Panc1 (cell line): ENCODE data around the gene CPEB2. TPM values are rescaled to one million over a fixed set of nuclear protein-coding genes. Genes with fewer than 3 reads are reported as not detected.

Source experiments
- ATAC-seq: fragments of 200-7000 bp; cut with Tn5 transposase; 2 replicates; pipeline ENCODE4 v1.9.1; 2020; ENCODE audit warnings: mild to moderate bottlenecking, moderate library complexity
- BruUV-seq: library from RNA; stranded (reverse); fragments of 400-500 nt; replicated peaks from 2 replicates; lab custom pipeline; 2021; lab: Mats Ljungman, UMichigan
- CTCF ChIA-PET: fragments of 300-600 bp; sonication (Branson Sonifier 250); formaldehyde crosslinking; loops from one replicate; lab custom pipeline; 2022; ENCODE audit warnings: antibody characterized with exemption; lab: Charles Lee
- POLR2A ChIA-PET: fragments of 300-600 bp; sonication (Branson Sonifier 250); formaldehyde crosslinking; loops from one replicate; lab custom pipeline; 2022; ENCODE audit warnings: antibody characterized with exemption; lab: Charles Lee
- DNase-seq: peaks from one replicate; pipeline ENCODE4 v3.0.0-alpha.2; 2010; ENCODE audit warnings: low read depth, low spot score
- H3K27ac ChIP-seq: 2 replicates; pipeline ENCODE4 v1.5.1; 2011; ENCODE audit warnings: mild to moderate bottlenecking, low read length, inconsistent platforms
- H3K27me3 ChIP-seq: fragments of 200-500 bp; sonication (Bioruptor generic); 2 replicates; pipeline ENCODE4 v1.6.0; 2014; ENCODE audit warnings: low read length, inconsistent platforms; ENCODE audit not compliant: control insufficient read depth, insufficient read depth
- H3K36me3 ChIP-seq: fragments of 200-500 bp; sonication (Bioruptor generic); 2 replicates; pipeline ENCODE4 v1.5.1; 2014; ENCODE audit warnings: inconsistent platforms, mild to moderate bottlenecking, low read length, moderate library complexity; ENCODE audit not compliant: control insufficient read depth, insufficient read depth
- H3K4me1 ChIP-seq: 2 replicates; pipeline ENCODE4 v1.5.1; 2011; ENCODE audit warnings: inconsistent platforms, mild to moderate bottlenecking, low read length, moderate library complexity; ENCODE audit not compliant: control insufficient read depth, insufficient read depth
- H3K4me3 ChIP-seq, 2 experiments: 2 replicates each; pipeline ENCODE4 v1.5.1; 2011 to 2012; ENCODE audit warnings: low read depth in 2 of 2, low read length in 2 of 2, mild to moderate bottlenecking in 2 of 2, inconsistent platforms in 1 of 2, moderate library complexity in 1 of 2
- H3K9me3 ChIP-seq: fragments of 200-500 bp; sonication (Bioruptor generic); 2 replicates; pipeline ENCODE4 v1.5.1; 2014; ENCODE audit warnings: low read depth, mild to moderate bottlenecking, inconsistent platforms, low read length, moderate library complexity; ENCODE audit not compliant: control insufficient read depth, insufficient read depth
- POLR2AphosphoS5 ChIP-seq: IDR thresholded peaks from 2 replicates; pipeline ENCODE4 v1.6.1; 2012; ENCODE audit warnings: mild to moderate bottlenecking, low read depth, low read length, moderate library complexity
- SIN3A ChIP-seq: IDR thresholded peaks from 2 replicates; pipeline ENCODE4 v1.6.1; 2012; ENCODE audit warnings: low read depth, mild to moderate bottlenecking, low read length, moderate library complexity, borderline replicate concordance; ENCODE audit not compliant: insufficient read depth
- TCF7L2 ChIP-seq: IDR thresholded peaks from 2 replicates; pipeline ENCODE4 v1.6.1; 2011; ENCODE audit warnings: mild to moderate bottlenecking, low read depth, low read length, inconsistent platforms
- in situ Hi-C: cut with HindIII; loops from 2 replicates; pipeline ENCODE4 v1.10.0; 2016; ENCODE audit warnings: low sequenced_read_pairs, low pct_unique_long_range_greater_than_20kb
- intact Hi-C: fragments of 100-400 bp; cut with micrococcal nuclease; formaldehyde crosslinking; loops from one replicate; pipeline ENCODE4 v1.10.0; 2022; ENCODE audit not compliant: unreplicated experiment
- total RNA-seq: library from RNA; stranded (reverse); gene quantifications from one replicate; pipeline ENCODE4 v1.2.1, GENCODE V29; 2021; ENCODE audit not compliant: unreplicated experiment
- TF ChIP-seq, protein P1 (sequence below): fragments of 450-650 bp; IDR thresholded peaks from 2 replicates; pipeline ENCODE4 v1.5.1; 2017; ENCODE audit warnings: mild to moderate bottlenecking
- TF ChIP-seq, protein P2 (sequence below), 2 experiments: IDR thresholded peaks; 2 replicates each; pipeline ENCODE4 v1.6.1; 2011 to 2012; ENCODE audit warnings: low read depth in 2 of 2, control low read depth in 1 of 2, low read length in 1 of 2, mild to moderate bottlenecking in 1 of 2, moderate library complexity in 1 of 2; ENCODE audit not compliant: insufficient read depth in 1 of 2

The CPEB2 gene
- total RNA-seq, 1 experiment from 2014 or later: 7.2 TPM

DNA sequence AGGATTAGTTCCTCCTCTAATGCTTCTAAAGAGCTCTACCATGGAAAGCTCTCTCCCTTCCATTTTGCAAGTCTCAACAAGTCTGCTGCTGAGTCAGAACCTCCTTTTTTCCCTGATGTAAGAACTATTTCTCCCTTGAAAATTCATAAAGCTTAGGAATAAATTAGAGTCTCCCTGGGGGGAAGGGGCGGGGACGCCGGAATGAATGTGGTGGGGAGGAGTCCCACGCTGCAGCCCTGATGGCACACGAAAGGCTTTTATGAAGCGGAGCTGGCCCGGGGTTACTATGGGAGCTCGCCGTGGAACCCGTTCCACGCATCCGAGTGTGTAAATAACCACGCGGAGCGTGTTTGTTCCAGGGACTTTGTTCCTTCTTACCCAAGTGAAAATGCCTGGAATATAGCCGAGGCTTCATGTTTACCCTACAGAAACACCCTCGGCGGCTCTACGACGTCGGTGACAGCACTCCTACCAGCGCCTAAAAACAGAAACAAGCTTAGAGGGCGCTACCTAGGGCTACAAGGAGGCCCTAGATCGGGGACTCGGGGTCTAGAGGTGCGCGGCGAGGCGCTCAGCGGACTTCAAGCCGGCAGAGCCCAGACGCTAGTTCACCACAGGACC, 923 bp upstream of the CPEB2 start:
- DNase-seq (no peak), ATAC-seq (peak; percentile 12)
- no peaks in the 10 kb centered on the region for H3K9me3 ChIP-seq
- BruUV-seq: no TSS peak
- ChIA-PET POLR2A (no interaction called here), CTCF (no interaction called here)
- in situ Hi-C loops: no loop called here
- H3K36me3 ChIP-seq: no peaks in the 10 kb centered on the region
- peak overlapping the region; percentile 72 to 79 for H3K4me3 ChIP-seq
- no peak overlapping the region for H3K27ac ChIP-seq
- intact Hi-C loops: no loop called here
- TF ChIP-seq SIN3A: no peak; the same call in 1 of the 2 replicates
- TF ChIP-seq, protein P1, sequence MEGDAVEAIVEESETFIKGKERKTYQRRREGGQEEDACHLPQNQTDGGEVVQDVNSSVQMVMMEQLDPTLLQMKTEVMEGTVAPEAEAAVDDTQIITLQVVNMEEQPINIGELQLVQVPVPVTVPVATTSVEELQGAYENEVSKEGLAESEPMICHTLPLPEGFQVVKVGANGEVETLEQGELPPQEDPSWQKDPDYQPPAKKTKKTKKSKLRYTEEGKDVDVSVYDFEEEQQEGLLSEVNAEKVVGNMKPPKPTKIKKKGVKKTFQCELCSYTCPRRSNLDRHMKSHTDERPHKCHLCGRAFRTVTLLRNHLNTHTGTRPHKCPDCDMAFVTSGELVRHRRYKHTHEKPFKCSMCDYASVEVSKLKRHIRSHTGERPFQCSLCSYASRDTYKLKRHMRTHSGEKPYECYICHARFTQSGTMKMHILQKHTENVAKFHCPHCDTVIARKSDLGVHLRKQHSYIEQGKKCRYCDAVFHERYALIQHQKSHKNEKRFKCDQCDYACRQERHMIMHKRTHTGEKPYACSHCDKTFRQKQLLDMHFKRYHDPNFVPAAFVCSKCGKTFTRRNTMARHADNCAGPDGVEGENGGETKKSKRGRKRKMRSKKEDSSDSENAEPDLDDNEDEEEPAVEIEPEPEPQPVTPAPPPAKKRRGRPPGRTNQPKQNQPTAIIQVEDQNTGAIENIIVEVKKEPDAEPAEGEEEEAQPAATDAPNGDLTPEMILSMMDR: no peak
- TF ChIP-seq, protein P2, sequence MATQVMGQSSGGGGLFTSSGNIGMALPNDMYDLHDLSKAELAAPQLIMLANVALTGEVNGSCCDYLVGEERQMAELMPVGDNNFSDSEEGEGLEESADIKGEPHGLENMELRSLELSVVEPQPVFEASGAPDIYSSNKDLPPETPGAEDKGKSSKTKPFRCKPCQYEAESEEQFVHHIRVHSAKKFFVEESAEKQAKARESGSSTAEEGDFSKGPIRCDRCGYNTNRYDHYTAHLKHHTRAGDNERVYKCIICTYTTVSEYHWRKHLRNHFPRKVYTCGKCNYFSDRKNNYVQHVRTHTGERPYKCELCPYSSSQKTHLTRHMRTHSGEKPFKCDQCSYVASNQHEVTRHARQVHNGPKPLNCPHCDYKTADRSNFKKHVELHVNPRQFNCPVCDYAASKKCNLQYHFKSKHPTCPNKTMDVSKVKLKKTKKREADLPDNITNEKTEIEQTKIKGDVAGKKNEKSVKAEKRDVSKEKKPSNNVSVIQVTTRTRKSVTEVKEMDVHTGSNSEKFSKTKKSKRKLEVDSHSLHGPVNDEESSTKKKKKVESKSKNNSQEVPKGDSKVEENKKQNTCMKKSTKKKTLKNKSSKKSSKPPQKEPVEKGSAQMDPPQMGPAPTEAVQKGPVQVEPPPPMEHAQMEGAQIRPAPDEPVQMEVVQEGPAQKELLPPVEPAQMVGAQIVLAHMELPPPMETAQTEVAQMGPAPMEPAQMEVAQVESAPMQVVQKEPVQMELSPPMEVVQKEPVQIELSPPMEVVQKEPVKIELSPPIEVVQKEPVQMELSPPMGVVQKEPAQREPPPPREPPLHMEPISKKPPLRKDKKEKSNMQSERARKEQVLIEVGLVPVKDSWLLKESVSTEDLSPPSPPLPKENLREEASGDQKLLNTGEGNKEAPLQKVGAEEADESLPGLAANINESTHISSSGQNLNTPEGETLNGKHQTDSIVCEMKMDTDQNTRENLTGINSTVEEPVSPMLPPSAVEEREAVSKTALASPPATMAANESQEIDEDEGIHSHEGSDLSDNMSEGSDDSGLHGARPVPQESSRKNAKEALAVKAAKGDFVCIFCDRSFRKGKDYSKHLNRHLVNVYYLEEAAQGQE (IDR thresholded peaks at IDR 0.05; ENCODE audit: insufficient read depth in 1 of 2, low read depth in 2 of 2, low read length in 1 of 2): no peak
- no peak for TF ChIP-seq POLR2AphosphoS5
- no peak for TF ChIP-seq TCF7L2
- H3K4me1 ChIP-seq: no peaks in the 10 kb centered on the region
- no peaks in the 10 kb centered on the region for H3K27me3 ChIP-seq

DNA sequence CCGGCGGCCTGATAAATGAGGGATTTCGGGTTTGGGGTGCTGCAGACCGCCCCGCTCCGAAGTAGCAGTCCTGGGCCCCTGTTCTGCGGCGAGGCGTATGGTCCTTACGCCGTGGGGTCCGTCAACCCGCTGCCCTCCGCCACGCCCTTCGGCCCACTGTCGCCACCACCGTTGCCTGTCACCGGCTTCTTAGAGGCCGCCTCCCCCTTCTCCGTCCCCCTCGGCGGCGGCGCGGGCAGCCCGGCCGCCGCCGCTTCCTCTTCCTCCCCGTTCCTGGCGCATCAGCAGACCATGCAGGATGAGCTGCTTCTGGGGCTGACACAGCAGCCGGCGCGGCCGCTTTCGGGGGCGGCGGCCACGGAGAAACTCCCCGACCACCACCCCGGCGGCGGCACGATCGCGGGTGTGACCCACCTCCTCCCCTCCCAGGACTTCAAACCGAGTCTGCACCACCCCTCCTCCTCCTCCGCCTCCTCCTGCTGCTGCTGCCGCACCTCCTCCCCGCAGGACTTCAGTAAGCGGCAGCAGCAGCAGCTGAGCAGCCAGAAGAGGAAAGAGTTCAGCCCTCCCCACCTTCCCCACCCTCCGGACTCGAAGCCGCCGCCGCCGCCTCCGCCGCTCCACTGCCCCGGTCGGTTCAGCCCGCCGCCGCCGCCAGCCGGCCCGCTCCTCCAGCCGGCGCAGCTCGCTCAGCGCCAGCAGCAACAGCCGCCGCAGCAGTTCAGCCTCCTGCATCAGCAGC, 549 bp downstream of the CPEB2 start:
- DNase-seq (no peak), ATAC-seq (peak; percentile 64)
- no TSS peak for BruUV-seq
- in situ Hi-C loops (no loop called here), intact Hi-C loops (no loop called here)
- CTCF ChIA-PET: interaction anchor here (0.5 to 0.6 kb wide), 2 partner anchors 287 to 1137 kb away, joined by 6 to 9 read pairs; no protein-coding TSS in a partner anchor
- TF ChIP-seq SIN3A (no peak), TCF7L2 (peak; percentile 61; the same call in 1 of the 2 replicates)
- POLR2A ChIA-PET: interaction anchor here (0.6 kb wide), 1 partner anchor 14 kb away, joined by 11 read pairs; no protein-coding TSS in a partner anchor
- peak overlapping the region; percentile 72 to 79 for H3K4me3 ChIP-seq
- H3K4me1 ChIP-seq: no peaks in the 10 kb centered on the region
- no peaks in the 10 kb centered on the region for H3K9me3 ChIP-seq
- no peaks in the 10 kb centered on the region; the same call in 1 of the 2 replicates for H3K36me3 ChIP-seq
- H3K27ac ChIP-seq: peak overlapping the region; percentile 65; the same call in 1 of the 2 replicates
- no peaks in the 10 kb centered on the region for H3K27me3 ChIP-seq
